HCT116 (cell line): Measurements from ENCODE around the gene CMC2. TPM values are rescaled to one million over a fixed set of nuclear protein-coding genes. Genes with fewer than 3 reads are reported as not detected.

Experiments
- ATAC-seq: fragments of 200-7000 bp; cut with Tn5 transposase; 2 replicates; pipeline ENCODE4 v1.9.1; 2020; ENCODE audit warnings: mild to moderate bottlenecking, moderate library complexity
- BruUV-seq: library from RNA; stranded (reverse); fragments of 400-500 nt; replicated peaks from 2 replicates; lab custom pipeline; 2021; lab: Mats Ljungman, UMichigan
- CTCF ChIA-PET: fragments of 300-600 bp; sonication (Branson Sonifier 250); formaldehyde crosslinking; loops from one replicate; lab custom pipeline; 2021; ENCODE audit warnings: antibody characterized with exemption; lab: Charles Lee
- POLR2A ChIA-PET: fragments of 300-600, 350-600 bp; sonication (Branson Sonifier 250); formaldehyde crosslinking; loops from one replicate; lab custom pipeline; 2021; ENCODE audit warnings: antibody characterized with exemption; lab: Charles Lee
- RAD21 ChIA-PET, 2 experiments: fragments of 300-600 bp; sonication (Branson Sonifier 250); formaldehyde crosslinking; loops; one replicate each; lab custom pipeline; 2023; ENCODE audit warnings: low total read pairs in 2 of 2; ENCODE audit not compliant: uncharacterized antibody in 2 of 2, unreplicated experiment in 2 of 2, low non-redundant PET in 1 of 2; lab: Charles Lee
- DNase-seq: peaks from one replicate; pipeline ENCODE4 v3.0.0-alpha.2; 2010; ENCODE audit warnings: low read depth, low spot score
- H2AFZ ChIP-seq: fragments of 200-600 bp; shearing (Covaris generic), sonication (generic); 2 replicates; pipeline ENCODE4 v1.6.1; 2017; ENCODE audit warnings: low read depth, mixed run types, mixed read lengths, antibody characterized with exemption, low read length; ENCODE audit not compliant: poor library complexity, severe bottlenecking
- H3K27ac ChIP-seq: 2 replicates; pipeline ENCODE4 v1.5.1; 2012; ENCODE audit warnings: low read depth, low read length
- H3K27me3 ChIP-seq: fragments of 200-600 bp; sonication (generic); 2 replicates; pipeline ENCODE4 v1.6.1; 2016; ENCODE audit warnings: mixed run types, low read length, mixed read lengths; ENCODE audit not compliant: insufficient read depth
- H3K36me3 ChIP-seq, 2 experiments: fragments of 200-500 bp in 1 of 2; fragments of 200-600 bp in 1 of 2; sonication (Bioruptor generic) in 1 of 2; sonication (generic) in 1 of 2; 2 replicates each; pipeline versions ENCODE4 v1.5.1 to v1.6.1; 2014 to 2016; ENCODE audit warnings: low read length in 2 of 2, inconsistent platforms in 1 of 2, mixed read lengths in 1 of 2, mixed run types in 1 of 2; ENCODE audit not compliant: insufficient read depth in 2 of 2, control insufficient read depth in 1 of 2
- H3K4me1 ChIP-seq, 2 experiments: fragments of 200-600 bp in 1 of 2; sonication (generic) in 1 of 2; 2 replicates each; pipeline versions ENCODE4 v1.5.1 to v1.6.1; 2012 to 2017; ENCODE audit warnings: low read length in 2 of 2, inconsistent platforms in 1 of 2, mild to moderate bottlenecking in 1 of 2, mixed read lengths in 1 of 2, mixed run types in 1 of 2, moderate library complexity in 1 of 2; ENCODE audit not compliant: insufficient read depth in 2 of 2, control insufficient read depth in 1 of 2
- H3K4me2 ChIP-seq: fragments of 200-600 bp; sonication (generic); 2 replicates; pipeline ENCODE4 v1.6.1; 2017; ENCODE audit warnings: mixed run types, low read length, mixed read lengths
- H3K4me3 ChIP-seq, 2 experiments: fragments of 200-600 bp in 1 of 2; sonication (generic) in 1 of 2; replicated peaks in 1 of 2; 2 replicates each; pipeline ENCODE4 v1.5.1; 2011 to 2016; ENCODE audit warnings: low read length in 2 of 2, control low read depth in 1 of 2, low read depth in 1 of 2, mild to moderate bottlenecking in 1 of 2, mixed read lengths in 1 of 2, mixed run types in 1 of 2
- H3K79me2 ChIP-seq: fragments of 200-600 bp; sonication (generic); 2 replicates; pipeline ENCODE4 v1.6.1; 2017; ENCODE audit warnings: mild to moderate bottlenecking, mixed run types, low read length, moderate library complexity, mixed read lengths; ENCODE audit not compliant: insufficient read depth
- H3K9ac ChIP-seq: fragments of 200-600 bp; sonication (generic); 2 replicates; pipeline ENCODE4 v1.6.1; 2016; ENCODE audit warnings: low read length, mixed read lengths
- H3K9me2 ChIP-seq: fragments of 200-600 bp; sonication (generic), shearing (Covaris generic); 2 replicates; pipeline ENCODE4 v1.6.1; 2017; ENCODE audit warnings: mixed run types, mild to moderate bottlenecking, moderate library complexity; ENCODE audit not compliant: insufficient read depth
- H3K9me3 ChIP-seq, 2 experiments: fragments of 200-500 bp in 1 of 2; fragments of 200-600 bp in 1 of 2; sonication (Bioruptor generic) in 1 of 2; sonication (generic) in 1 of 2; 2 replicates each; pipeline ENCODE4 v1.6.1; 2014 to 2017; ENCODE audit warnings: low read length in 2 of 2, mixed read lengths in 2 of 2, inconsistent platforms in 1 of 2, low read depth in 1 of 2, mild to moderate bottlenecking in 1 of 2, mixed run types in 1 of 2, moderate library complexity in 1 of 2; ENCODE audit not compliant: control insufficient read depth in 1 of 2, insufficient read depth in 1 of 2
- H4K20me1 ChIP-seq: fragments of 200-600 bp; sonication (generic), shearing (Covaris generic); 2 replicates; pipeline ENCODE4 v1.6.1; 2017; ENCODE audit warnings: mixed run types, mild to moderate bottlenecking, moderate library complexity; ENCODE audit not compliant: insufficient read depth
- CBX3 ChIP-seq: IDR thresholded peaks from 2 replicates; pipeline ENCODE4 v1.6.1; 2012; ENCODE audit warnings: low read depth
- CEBPB ChIP-seq: IDR thresholded peaks from 2 replicates; pipeline ENCODE4 v1.6.1; 2012; ENCODE audit warnings: low read depth
- CTCF ChIP-seq, 3 experiments: fragments of 200-600 bp in 1 of 3; sonication (generic) in 1 of 3; IDR thresholded peaks in 2 of 3; conservative IDR thresholded peaks in 1 of 3; 2 replicates each; pipeline ENCODE4 v1.5.1; 2012 to 2017; ENCODE audit warnings: low read depth in 2 of 3, low read length in 2 of 3, antibody characterized with exemption in 1 of 3, borderline replicate concordance in 1 of 3, control low read depth in 1 of 3, mild to moderate bottlenecking in 1 of 3, mixed read lengths in 1 of 3, mixed run types in 1 of 3, moderate library complexity in 1 of 3; ENCODE audit not compliant: insufficient read depth in 1 of 3
- EGR1 ChIP-seq: IDR thresholded peaks from 2 replicates; pipeline ENCODE4 v1.6.1; 2012; ENCODE audit warnings: low read depth
- ELF1 ChIP-seq: IDR thresholded peaks from 2 replicates; pipeline ENCODE4 v1.6.1; 2012; ENCODE audit warnings: low read depth, borderline replicate concordance
- EZH2 ChIP-seq: fragments of 200-600 bp; sonication (generic); IDR thresholded peaks from 2 replicates; pipeline ENCODE4 v1.6.1; 2017; ENCODE audit warnings: antibody characterized with exemption, mixed run types
- EZH2phosphoT487 ChIP-seq: fragments of 200-600 bp; IDR thresholded peaks from 2 replicates; pipeline ENCODE4 v1.6.1; 2018; ENCODE audit warnings: antibody characterized with exemption, borderline replicate concordance
- JUND ChIP-seq: IDR thresholded peaks from 2 replicates; pipeline ENCODE4 v1.6.1; 2012
- MAX ChIP-seq: IDR thresholded peaks from 2 replicates; pipeline ENCODE4 v1.6.1; 2012
- POLR2A ChIP-seq: IDR thresholded peaks from 2 replicates; pipeline ENCODE4 v1.7.0; 2011; ENCODE audit warnings: borderline replicate concordance; ENCODE audit not compliant: insufficient read depth, insufficient read length; ENCODE audit errors: extremely low read depth
- SP1 ChIP-seq: IDR thresholded peaks from 2 replicates; pipeline ENCODE4 v1.6.1; 2012; ENCODE audit warnings: low read depth
- SRF ChIP-seq: IDR thresholded peaks from 2 replicates; pipeline ENCODE4 v1.6.1; 2012; ENCODE audit warnings: low read depth
- TCF7L2 ChIP-seq: IDR thresholded peaks from 2 replicates; pipeline ENCODE4 v1.7.0; 2011; ENCODE audit warnings: borderline replicate concordance, inconsistent platforms; ENCODE audit not compliant: insufficient read depth, insufficient read length; ENCODE audit errors: extremely low read depth
- YY1 ChIP-seq: IDR thresholded peaks from 2 replicates; pipeline ENCODE4 v1.6.1; 2011; ENCODE audit warnings: low read length, low read depth, moderate library complexity, mild to moderate bottlenecking; ENCODE audit not compliant: insufficient replicate concordance; ENCODE audit errors: extremely low read depth
- ZFX ChIP-seq: fragments of 450-650 bp; IDR thresholded peaks from 2 replicates; pipeline ENCODE4 v1.6.1; 2017
- ZNF274 ChIP-seq: fragments of 200-500 bp; sonication (Bioruptor generic); IDR thresholded peaks from 2 replicates; pipeline ENCODE4 v1.6.1; 2014; ENCODE audit warnings: mild to moderate bottlenecking, low read depth, low read length, inconsistent platforms
- intact Hi-C: fragments of 100-400 bp; cut with micrococcal nuclease; formaldehyde crosslinking; loops from 2 replicates; pipeline ENCODE4 v1.10.0; 2022
- total RNA-seq: library from RNA; stranded (reverse); gene quantifications from one replicate; pipeline ENCODE4 v1.2.1, GENCODE V29; 2021; ENCODE audit not compliant: unreplicated experiment

Gene CMC2
- total RNA-seq, 1 experiment from 2014 or later, result 119 TPM

DNA sequence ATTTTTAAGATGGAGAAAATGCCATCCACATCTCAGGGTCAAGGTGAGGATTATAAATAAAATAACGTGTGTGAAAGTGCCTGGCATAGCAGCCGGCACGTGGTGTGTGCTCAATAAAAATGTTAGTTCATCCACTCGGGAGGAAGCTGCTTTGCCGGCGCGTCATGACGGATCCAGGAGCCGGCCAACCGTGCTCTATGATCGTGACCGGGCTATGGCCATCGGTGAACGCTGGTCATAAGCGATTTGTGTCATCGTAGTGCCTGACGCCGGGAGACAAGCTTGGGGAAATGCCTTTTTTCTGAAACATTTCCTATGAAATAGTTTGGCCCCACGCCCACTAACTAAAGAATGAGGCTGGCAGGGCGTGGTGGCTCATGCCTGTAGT, 74.0 kb downstream of the CMC2 start:
- POLR2A ChIA-PET, result no interaction called here
- H3K9me2 ChIP-seq, result no peaks in the 10 kb centered on the region
- no peak overlapping the region for H3K4me2 ChIP-seq
- H3K27ac ChIP-seq, result no peak overlapping the region
- H3K27me3 ChIP-seq, result 0 out of 2 replicates have a peak, but pooled peaks cover 6% of the 10 kb centered on the region
- TF ChIP-seq JUND (no peak), SRF (no peak), SP1 (no peak), EZH2 (no peak), ZFX (no peak), CBX3 (no peak), CTCF (IDR thresholded peaks at IDR 0.05 in 2 of 3, conservative IDR thresholded peaks at IDR 0.05 in 1 of 3; ENCODE audit: borderline replicate concordance in 1 of 3, insufficient read depth in 1 of 3, low read depth in 2 of 3, low read length in 2 of 3) (no peak)
- intact Hi-C loops, result no loop called here
- no peak overlapping the region for H3K4me3 ChIP-seq
- DNase-seq, result no peak
- no peaks in the 10 kb centered on the region for H3K79me2 ChIP-seq
- no TSS peak for BruUV-seq
- no peaks in the 10 kb centered on the region for H3K9me3 ChIP-seq
- H3K4me1 ChIP-seq, result peaks cover 0 to 6% of the 10 kb centered on the region in 2 experiments; a peak in 2 of 4 replicates
- H3K36me3 ChIP-seq, result no peaks in the 10 kb centered on the region
- CTCF ChIA-PET, result no interaction called here
- H3K9ac ChIP-seq, result no peak overlapping the region
- H4K20me1 ChIP-seq, result no peaks in the 10 kb centered on the region
- no peak; the same call in 1 of the 2 replicates for ATAC-seq
- no peak overlapping the region for H2AFZ ChIP-seq
- RAD21 ChIA-PET, result no interaction called here

DNA sequence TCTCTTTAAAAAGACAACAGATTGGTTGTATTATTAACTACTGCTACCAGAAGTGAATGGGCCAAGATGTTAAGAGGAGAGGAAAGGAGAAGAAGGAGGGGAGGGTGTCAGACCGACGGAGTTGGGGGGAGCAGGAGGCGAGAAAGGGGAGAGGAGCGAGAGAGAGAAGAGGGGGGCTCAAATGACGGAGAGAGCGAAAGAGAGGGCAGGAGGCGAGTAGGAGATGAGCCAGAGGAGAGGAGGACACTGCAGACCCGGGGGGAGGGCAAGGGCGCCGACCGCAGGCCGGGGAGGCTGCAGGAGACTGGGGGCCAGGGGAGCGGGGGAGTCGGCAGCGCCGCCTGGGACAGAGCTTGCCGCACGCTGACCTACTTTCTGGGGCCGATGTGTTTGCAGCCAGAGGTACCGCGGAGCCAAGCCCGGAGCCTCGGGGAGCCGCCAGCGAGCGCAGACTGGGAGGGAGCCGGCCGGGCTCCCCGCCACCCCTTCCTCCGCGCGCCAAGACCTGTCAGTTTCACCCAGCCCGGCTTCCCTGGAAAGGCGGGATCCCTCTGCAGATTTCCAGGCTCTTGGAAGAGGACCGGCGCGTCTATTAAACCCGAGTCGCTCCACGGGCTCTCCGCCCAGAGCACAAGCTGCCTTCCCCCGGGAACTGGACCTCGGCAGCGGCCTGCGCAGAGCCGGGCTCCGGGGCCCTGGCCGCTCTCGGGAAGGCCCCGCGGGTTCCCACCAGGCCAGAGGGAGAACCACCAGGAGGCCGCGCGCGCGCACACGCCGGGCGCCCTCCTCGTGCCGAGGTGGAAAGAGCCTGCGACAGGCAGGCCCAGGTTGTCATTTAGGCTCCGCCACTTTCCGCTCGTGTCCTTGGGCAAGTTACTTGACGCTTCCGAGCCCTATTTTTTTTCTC, 74.6 kb downstream of the CMC2 start:
- intact Hi-C loops, result no loop called here
- RAD21 ChIA-PET, result no interaction called here
- Histone ChIP-seq H3K27me3 (0 out of 2 replicates have a peak, but pooled peaks cover 6% of the 10 kb centered on the region), H3K27ac (no peak overlapping the region), H3K9me2 (no peaks in the 10 kb centered on the region), H3K36me3 (no peaks in the 10 kb centered on the region), H3K4me2 (no peak overlapping the region), H3K4me3 (no peak overlapping the region), H4K20me1 (no peaks in the 10 kb centered on the region), H3K9ac (no peak overlapping the region), H3K9me3 (no peaks in the 10 kb centered on the region), H3K4me1 (peaks cover 0 to 5% of the 10 kb centered on the region in 2 experiments; a peak in 2 of 4 replicates), H3K79me2 (no peaks in the 10 kb centered on the region), H2AFZ (no peak overlapping the region)
- DNase-seq (no peak), ATAC-seq (no peak)
- CTCF ChIA-PET, result no interaction called here
- BruUV-seq, result no TSS peak
- POLR2A ChIA-PET, result no interaction called here
- TF ChIP-seq POLR2A (no peak), YY1 (no peak), ZNF274 (no peak), EZH2 (no peak), SRF (no peak), TCF7L2 (no peak), ELF1 (no peak), CEBPB (no peak), EZH2phosphoT487 (no peak), EGR1 (no peak), MAX (no peak)
